Breast epithelium (tissue), 4 donors: ENCODE results near the gene PTPN22. TPM values are rescaled to one million over a fixed set of nuclear protein-coding genes. Genes with fewer than 3 reads are reported as not detected.

Experiments used
- DNase-seq, 2 donors: peaks; one replicate each; pipeline ENCODE4 v3.0.0-alpha.2; 2019; ENCODE audit warnings: low spot score in 2 of 2
- H3K27ac ChIP-seq, 2 donors: fragments of 200-600 bp; sonication (generic) in 1 of 2; one replicate each; pipeline ENCODE4 v1.5.1; 2016 to 2019; ENCODE audit warnings: mild to moderate bottlenecking in 1 of 2
- H3K27me3 ChIP-seq, 2 donors: fragments of 200-600 bp; sonication (generic) in 1 of 2; one replicate each; pipeline versions ENCODE4 v1.5.1 to v1.6.0; 2017 to 2019; ENCODE audit warnings: control low read depth in 1 of 2, mild to moderate bottlenecking in 1 of 2
- H3K36me3 ChIP-seq: fragments of 200-600 bp; one replicate; pipeline ENCODE4 v1.5.1; 2019
- H3K4me1 ChIP-seq, 2 donors: fragments of 200-600 bp; sonication (generic); one replicate each; pipeline ENCODE4 v1.5.1; 2016 to 2019; ENCODE audit warnings: control low read depth in 1 of 2
- H3K4me3 ChIP-seq, 3 donors: fragments of 200-600 bp; sonication (generic); 1 replicate in 2 of 3; 2 replicates in 1 of 3; pipeline ENCODE4 v1.5.1; 2016 to 2019; ENCODE audit warnings: mild to moderate bottlenecking in 3 of 3, moderate library complexity in 2 of 3
- H3K9me3 ChIP-seq, 2 donors: fragments of 200-600 bp; sonication (generic) in 1 of 2; one replicate each; pipeline ENCODE4 v1.5.1; 2016 to 2019; ENCODE audit warnings: control low read depth in 1 of 2
- CTCF ChIP-seq, 3 donors: fragments of 450-650 bp; IDR thresholded peaks; one replicate each; pipeline ENCODE4 v1.5.1; 2016 to 2017; ENCODE audit warnings: antibody characterized with exemption in 3 of 3, mild to moderate bottlenecking in 3 of 3, moderate library complexity in 3 of 3
- POLR2A ChIP-seq: fragments of 450-650 bp; IDR thresholded peaks from one replicate; pipeline ENCODE4 v1.6.1; 2016; ENCODE audit warnings: antibody characterized with exemption, mild to moderate bottlenecking, moderate library complexity
- POLR2AphosphoS5 ChIP-seq, 3 donors: sonication (generic); formaldehyde crosslinking; IDR thresholded peaks; one replicate each; pipeline ENCODE4 v1.6.1; 2017; ENCODE audit warnings: antibody characterized with exemption in 3 of 3
- intact Hi-C: fragments of 100-400 bp; cut with DNase I; formaldehyde crosslinking; loops from one replicate; pipeline ENCODE4 v1.15.1; 2023; ENCODE audit warnings: low total_unique reads
- total RNA-seq, 3 donors: library from RNA; depleted of rRNA; stranded (reverse); fragments of >200 nt; gene quantifications; one replicate each; pipeline ENCODE4 v1.1.0, GENCODE V29; 2016

Gene PTPN22
- total RNA-seq, 3 donors from 2014 or later = 3.4 to 7.2 (median 3.6) TPM

DNA sequence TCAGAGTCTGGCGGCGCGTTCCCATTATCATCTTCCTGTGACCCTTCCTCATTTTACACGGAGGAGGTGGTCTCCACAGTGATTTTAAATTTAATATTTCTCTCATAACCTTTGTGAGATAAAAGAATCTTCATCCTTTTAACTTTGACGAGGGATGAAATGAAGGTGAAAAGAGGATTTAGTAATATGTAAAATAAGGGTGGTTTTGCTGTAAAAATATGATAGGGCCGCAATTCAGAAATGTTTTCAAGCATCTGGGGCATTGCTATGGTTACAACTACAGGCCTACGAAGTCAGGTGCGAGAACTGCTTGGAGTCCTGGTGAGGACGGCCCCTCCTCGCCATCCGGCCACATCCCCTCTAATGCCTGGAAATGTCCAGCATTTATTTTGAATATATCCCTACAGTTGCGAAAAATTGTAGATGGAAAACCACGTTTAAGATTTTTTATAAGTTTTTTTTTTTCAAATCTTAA lies 58.8 kb downstream of the PTPN22 start:
- Histone ChIP-seq H3K27me3 (no peaks in the 10 kb centered on the region), H3K27ac (peak overlapping the region; percentile 93 to 96), H3K36me3 (no peaks in the 10 kb centered on the region), H3K4me3 (peak overlapping the region; percentile 72 to 86 (median 84)), H3K4me1 (no peaks in the 10 kb centered on the region), H3K9me3 (no peaks in the 10 kb centered on the region)
- intact Hi-C loops = no loop called here
- TF ChIP-seq POLR2A = no peak
- DNase-seq = no peak

DNA sequence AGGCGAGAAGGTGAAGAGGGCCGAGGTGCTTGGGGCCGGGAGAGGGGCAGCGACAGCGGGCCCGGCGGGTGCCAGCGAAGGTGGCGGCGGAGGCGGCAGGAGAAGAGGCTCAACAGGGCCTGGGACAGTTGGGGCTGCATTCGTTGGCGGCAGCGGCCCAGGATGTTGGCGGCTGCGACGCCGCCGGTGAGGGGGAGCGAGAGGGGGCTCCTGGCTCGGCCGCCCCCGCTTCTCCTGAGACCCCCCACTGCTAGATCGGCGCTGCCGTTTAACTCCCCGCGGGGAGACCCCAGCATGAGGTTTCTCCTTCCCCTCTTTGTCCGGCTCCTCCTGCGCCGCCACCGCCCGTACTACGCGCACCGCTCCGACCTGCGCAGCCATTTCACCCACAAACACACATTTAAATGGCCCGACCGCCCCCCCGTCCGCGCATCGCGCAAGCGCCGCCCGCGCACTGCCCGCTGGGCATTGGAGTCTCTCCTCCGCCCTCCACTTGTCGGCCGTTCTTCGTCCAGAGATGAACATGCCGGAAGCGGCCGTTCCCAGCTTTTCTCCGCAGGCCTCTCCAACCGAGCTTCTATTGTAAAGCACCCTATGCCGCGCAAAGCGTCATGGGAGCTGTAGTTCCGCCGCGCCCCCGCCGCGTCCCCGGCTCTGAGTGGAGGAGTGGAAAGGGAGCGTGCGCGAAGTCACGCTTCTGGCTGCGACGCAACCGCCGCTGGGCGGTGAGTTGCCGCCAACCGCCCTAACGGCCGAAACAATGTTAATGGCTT lies 59.4 kb downstream of the PTPN22 start, which contains the start of gene RSBN1:
Gene RSBN1 (minus strand): TSS at position 589 of the 773 bp plus-strand sequence. CDS start 64 bp downstream, at position 525.
- Histone ChIP-seq H3K27ac (peak within 1 kb of the TSS; percentile 93 to 96), H3K36me3 (no peaks in the 10 kb centered on the region), H3K4me3 (peak within 1 kb of the TSS; percentile 72 to 86 (median 84)), H3K9me3 (no peaks in the 10 kb centered on the region), H3K4me1 (no peaks in the 10 kb centered on the region), H3K27me3 (no peaks in the 10 kb centered on the region)
- TF ChIP-seq POLR2AphosphoS5 (IDR thresholded peaks at IDR 0.05) (peak in 2 of 3 donors; percentile 89 to 92), POLR2A (peak; percentile 84), CTCF (IDR thresholded peaks at IDR 0.05) (peak in 1 of 3 donors; percentile 16)
- intact Hi-C loops = no loop called here
- peak; percentile 98 to 99 for DNase-seq

DNA sequence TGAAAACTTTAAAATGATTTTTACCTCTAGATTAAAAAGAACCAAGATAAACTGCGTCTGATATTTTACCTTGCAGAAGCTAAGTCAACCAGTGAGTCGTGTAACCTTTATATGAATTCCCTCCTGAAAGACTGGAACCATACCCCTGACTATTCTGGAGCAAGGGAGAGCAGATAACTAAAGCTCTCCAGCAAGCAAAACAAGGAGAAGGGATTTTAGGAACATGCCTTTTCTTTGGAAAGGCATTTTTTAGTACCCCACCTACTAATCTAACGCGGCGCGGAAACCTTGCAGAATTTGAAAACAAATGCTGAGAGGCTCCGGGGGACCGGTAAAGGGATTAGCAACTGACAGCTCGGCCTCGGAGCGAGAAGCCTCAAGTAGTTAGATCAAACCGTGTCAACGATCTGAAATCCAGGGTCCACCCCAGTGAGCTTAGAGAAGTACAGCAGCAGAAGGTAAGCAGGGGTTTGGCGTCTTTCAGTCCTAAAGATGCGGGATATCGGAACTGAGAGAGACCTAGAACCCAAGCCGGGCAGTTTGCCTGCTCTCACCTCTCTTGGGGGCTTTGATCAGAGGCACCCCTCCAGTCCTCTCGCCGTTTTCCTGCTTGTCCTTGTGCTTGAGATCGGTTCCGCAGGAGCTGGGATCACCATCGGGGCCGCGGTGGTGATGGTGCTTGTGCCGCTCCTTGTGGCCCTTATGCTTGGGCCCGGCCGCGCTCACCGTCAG lies 60.2 kb downstream of the PTPN22 start:
- TF ChIP-seq POLR2AphosphoS5 (IDR thresholded peaks at IDR 0.05) (no peak), POLR2A (no peak), CTCF (IDR thresholded peaks at IDR 0.05) (no peak)
- Histone ChIP-seq H3K9me3 (no peaks in the 10 kb centered on the region), H3K27me3 (no peaks in the 10 kb centered on the region), H3K27ac (peak overlapping the region; percentile 93 to 96), H3K4me3 (peak overlapping the region; percentile 72 to 86 (median 84)), H3K4me1 (no peaks in the 10 kb centered on the region), H3K36me3 (no peaks in the 10 kb centered on the region)
- peak in 1 of 2 donors; percentile 62 for DNase-seq
- intact Hi-C loops = no loop called here

GRCh38 chr1:113809670-113810602 lies 61.6 kb downstream of the PTPN22 start:
- intact Hi-C loops = no loop called here

More at GRCh38 chr1:113809670-113810602, 61.6 kb downstream of the PTPN22 start:
- Histone ChIP-seq H3K4me3 (peak overlapping the region; percentile 72 to 86 (median 84)), H3K36me3 (no peaks in the 10 kb centered on the region), H3K27ac (no peak overlapping the region), H3K4me1 (peaks cover 0 to 5% of the 10 kb centered on the region in 2 donors), H3K9me3 (no peaks in the 10 kb centered on the region), H3K27me3 (no peaks in the 10 kb centered on the region)
- TF ChIP-seq CTCF (IDR thresholded peaks at IDR 0.05) = no peak
- TF ChIP-seq POLR2AphosphoS5 (IDR thresholded peaks at IDR 0.05) = no peak
- no peak for TF ChIP-seq POLR2A
- no peak for DNase-seq
